Islet precursor cell (in vitro differentiated cells): ENCODE data around the gene ECEL1.
"Not testable (repeated sequence)": the region's sequence is repeated elsewhere in the genome, so short reads cannot be mapped to it uniquely, and the experiment has no call there.

Source experiments
- DNase-seq: peaks from one replicate; pipeline ENCODE4 v3.0.0-alpha.2; 2018

The ECEL1 gene

GRCh38 chr2:232487385-232488096 is at the start of gene ECEL1:
ECEL1 (minus strand) TSS chr2:232487834; CDS start chr2:232486653, 1,181 bp downstream.
- DNase-seq, result no peak

DNA sequence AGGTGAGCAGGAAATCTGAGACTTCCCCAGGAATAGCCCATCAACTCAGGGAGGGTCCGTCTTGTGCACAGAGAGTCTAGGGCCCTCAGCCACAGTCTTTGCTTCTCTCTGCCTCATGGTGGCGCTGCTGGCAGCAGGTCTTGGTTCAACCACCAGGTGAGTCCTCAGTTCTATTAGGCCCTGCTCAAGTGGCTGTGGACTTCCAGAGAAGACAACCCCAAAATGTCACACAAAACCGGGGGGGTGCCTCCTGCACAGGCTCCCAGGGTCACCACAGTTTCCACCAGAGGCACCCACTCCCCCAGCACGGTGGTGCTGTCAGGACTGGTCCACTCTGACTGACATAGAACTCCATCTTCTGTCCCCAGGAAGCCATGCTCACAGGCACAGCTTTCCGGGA is 49.4 kb upstream of the ECEL1 start:
- DNase-seq, result peak; percentile 63

- no peak for DNase-seq
Observed at GRCh38 chr2:232535761-232536530, 48.3 kb upstream of the ECEL1 start.

- DNase-seq, result no peak
Observed at GRCh38 chr2:232534940-232535651, 47.5 kb upstream of the ECEL1 start.

DNA sequence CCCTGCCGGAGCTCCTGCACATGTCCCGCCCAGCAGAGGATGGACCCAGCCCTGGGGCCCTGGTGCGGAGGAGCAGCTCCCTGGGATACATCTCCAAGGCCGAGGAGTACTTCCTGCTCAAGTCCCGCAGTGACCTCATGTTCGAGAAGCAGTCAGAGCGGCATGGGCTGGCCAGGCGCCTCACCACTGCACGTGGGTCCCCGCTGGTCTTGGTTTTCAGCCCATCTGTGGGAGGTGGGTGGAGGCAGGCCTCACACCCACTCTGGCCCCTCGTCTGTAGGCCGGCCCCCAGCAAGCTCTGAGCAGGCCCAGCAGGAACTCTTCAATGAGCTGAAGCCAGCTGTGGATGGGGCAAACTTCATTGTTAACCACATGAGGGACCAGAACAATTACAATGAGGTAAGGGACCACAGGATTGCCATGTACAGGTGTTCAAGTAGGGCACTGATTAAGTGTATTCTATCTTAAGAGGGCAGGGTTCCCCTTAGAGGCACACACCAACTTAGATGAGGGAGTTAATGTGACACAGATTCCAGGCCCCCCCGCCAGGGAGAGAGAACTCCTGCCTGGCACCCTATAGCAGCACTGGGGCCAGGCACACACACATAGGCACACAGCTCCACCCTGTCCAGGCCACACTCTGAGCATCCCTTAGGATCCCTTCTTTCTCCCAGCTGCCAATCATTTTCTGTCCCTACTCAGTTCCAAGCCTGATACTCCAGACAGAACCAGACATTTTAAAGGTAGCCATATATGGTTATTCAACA is 46.5 kb upstream of the ECEL1 start:
- peak; percentile 57 for DNase-seq

- DNase-seq, result not testable (repeated sequence)
Observed at GRCh38 chr2:232532821-232533220, 45.2 kb upstream of the ECEL1 start.

GRCh38 chr2:232532419-232532818 is 44.8 kb upstream of the ECEL1 start:
- DNase-seq, result no peak

GRCh38 chr2:232530626-232531260 is 43.1 kb upstream of the ECEL1 start:
- DNase-seq, result no peak

GRCh38 chr2:232529806-232530547 is 42.3 kb upstream of the ECEL1 start:
- DNase-seq, result no peak

DNA sequence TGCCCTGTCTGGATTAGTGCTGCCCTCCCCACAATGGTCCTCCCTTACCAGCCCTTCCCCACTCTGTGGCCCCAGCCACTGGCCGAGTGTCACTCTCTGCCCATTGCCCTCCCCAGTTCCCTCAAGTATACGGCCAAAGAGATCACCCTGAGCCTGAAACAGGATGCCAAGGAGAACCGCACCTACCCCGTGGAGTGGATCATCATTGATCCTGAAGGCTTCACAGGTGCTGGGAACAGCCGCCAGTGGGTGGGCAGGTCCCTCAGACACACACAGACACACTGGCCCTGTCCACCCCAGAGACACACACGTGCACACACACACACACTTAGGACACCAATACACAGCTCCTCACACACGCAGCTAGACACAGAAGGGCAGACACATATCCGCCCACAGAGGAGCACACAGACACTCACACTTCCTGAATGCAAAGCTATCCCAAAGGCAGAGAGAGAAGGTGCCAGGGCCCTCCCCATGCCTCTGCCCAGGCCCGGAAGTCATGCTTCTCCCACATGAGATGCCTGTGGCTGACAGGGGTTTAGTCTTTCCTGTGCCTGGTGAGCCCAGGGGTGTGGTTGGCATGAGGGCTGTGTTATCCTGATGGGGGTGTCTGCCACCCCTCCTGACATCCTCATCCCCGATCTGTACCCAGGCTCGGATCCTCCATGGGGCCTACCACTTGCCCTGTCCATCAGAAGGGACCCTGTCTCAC is 41.3 kb upstream of the ECEL1 start:
- DNase-seq, result no peak

GRCh38 chr2:232527905-232528470 is 40.4 kb upstream of the ECEL1 start:
- no peak for DNase-seq

DNA sequence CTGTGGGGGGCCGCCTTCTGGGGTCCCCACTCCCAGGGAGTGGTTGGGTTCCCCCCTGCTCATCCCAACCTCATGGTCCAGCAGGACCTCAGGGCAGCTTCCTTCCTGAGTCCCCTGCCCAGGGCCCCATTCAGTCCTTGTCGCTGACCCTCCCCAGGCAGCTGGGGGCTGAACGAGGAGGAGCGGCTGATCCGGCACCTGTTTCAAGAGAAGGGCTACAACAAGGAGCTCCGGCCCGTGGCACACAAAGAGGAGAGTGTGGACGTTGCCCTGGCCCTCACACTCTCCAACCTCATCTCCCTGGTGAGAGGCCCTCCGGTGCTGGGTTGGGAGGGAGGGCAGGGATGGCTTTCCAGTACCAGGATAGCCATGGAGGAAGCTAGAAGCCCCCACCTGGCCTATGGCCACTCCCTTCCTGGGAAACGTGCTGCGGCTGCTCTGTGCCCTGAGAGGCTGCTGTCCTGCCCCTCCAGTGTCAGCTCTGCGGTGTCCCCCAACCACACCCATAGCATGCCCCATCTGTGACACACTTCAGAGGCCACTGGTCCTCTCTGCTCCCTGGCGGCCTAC is 38.8 kb upstream of the ECEL1 start:
- DNase-seq, result no peak

DNA sequence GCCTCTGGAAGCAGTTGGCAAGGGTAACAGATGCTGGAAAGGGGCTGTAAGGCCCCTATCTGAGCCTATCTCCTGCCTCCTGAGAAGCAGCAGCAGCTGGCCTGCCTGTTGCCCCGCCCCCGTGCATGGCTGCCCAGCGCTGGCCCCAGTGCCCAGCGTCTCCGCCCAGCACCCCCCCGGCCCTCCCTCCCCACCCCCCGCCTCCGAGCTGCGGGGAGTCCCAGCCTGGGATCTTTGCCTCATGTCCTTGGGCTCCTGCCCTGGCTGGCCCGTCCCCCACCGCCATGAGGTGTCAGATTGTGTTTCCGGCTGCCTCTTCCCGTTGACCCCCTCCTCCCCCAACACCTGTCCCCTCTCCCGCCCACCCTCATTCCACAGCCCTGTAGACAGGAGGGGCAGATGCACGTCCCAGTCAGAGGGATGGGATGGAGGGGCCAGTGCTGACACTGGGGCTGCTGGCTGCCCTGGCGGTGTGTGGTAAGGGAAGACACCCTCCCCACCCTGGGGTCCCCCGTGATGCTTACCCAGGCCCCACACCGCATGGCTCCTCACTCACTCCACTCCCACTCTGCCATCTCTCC is 38.2 kb upstream of the ECEL1 start, which contains the start of gene CHRND:
TSS of gene CHRND (plus strand) at position 370 of the 581 bp plus-strand sequence. CDS start at position 426, 56 bp downstream.
- DNase-seq, result no peak

- DNase-seq, result no peak
Observed at GRCh38 chr2:232525199-232525598, 37.6 kb upstream of the ECEL1 start.

DNA sequence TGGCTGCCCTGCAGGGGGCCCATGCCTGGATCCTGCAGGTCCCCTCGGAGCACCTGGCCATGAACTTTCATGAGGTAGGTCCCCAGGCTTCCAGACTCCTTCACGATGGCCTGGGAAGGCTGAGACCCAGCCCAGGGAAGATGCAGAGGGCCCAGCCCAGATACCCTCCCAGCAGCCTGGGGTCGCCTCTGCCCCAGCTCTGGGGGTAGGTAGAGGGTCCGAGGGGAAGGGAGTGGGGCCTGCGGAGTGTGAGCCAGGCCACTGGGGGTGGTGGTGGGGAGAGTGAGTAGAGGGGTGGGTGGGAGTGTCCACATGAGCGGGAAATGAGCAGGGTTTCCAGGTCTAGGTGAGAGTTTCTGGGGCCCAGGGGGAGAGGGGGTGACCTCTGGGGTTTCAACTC is 37.1 kb upstream of the ECEL1 start:
- DNase-seq, result no peak

DNA sequence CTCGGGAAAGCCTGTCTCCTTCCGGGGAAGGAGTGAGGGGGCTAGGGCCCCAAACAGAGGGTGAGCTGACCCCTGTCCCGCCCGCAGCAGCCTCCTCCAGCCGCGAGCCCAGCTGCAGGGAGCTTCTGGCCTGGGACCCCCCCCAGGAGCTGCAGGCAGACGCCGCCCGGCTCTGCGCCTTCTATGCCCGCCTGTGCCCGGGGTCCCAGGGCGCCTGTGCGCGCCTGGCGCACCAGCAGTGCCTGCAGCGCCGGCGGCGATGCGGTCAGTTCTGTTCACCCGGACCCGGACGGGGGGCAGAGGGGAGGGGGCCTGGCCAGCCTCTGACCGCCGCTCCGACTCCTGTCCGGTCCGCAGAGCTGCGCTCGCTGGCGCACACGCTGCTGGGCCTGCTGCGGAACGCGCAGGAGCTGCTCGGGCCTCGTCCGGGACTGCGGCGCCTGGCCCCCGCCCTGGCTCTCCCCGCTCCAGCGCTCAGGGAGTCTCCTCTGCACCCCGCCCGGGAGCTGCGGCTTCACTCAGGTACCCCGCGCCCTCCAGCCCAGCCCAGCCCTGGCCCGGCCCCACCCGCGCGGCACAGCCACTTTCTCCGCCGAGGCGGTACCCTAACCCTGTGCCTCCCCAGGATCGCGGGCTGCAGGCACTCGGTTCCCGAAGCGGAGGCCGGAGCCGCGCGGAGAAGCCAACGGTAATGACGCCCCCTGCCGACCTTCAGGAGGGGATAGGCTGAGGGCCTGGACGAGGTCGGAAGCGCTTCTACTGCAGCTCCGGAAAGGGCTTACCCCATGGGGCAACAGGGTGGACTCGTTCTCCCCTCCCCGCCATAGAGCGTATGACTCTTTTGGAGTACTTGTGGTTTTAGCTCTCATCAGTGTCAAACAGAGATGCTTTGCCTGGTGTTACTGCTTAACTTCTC is 36.3 kb upstream of the ECEL1 start:
- peak; percentile 86 for DNase-seq

- no peak for DNase-seq
Observed at GRCh38 chr2:232523402-232523681, 35.7 kb upstream of the ECEL1 start.

GRCh38 chr2:232522623-232523401 is 35.2 kb upstream of the ECEL1 start:
- no peak for DNase-seq
